Left hindlimb (tissue), 1 donor: ENCODE results near the gene COL27A1.

ENCODE experiments used
- DNase-seq: peaks from one replicate; pipeline ENCODE4 v3.0.0-alpha.2; 2018

The COL27A1 gene

DNA sequence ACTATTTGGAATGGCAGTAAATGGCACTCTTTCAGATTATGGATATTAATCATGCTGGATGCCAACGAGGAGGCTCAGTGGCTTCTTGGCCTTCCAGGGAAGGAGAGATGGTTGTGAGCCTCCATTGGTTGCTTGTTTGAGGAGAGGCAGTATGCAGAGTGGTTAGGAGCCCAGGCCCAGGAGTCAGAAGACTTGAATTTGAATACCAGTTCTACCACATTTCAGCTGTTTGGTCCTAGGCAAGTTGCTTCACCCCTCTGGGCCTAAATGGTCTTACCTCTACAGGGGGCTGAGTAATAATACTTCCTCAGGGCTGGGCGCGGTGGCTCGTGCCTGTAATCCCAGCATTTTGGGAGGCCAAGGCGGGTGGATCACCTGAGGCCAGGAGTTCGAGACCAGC is 52.5 kb downstream of the COL27A1 start:
- no peak for DNase-seq

DNA sequence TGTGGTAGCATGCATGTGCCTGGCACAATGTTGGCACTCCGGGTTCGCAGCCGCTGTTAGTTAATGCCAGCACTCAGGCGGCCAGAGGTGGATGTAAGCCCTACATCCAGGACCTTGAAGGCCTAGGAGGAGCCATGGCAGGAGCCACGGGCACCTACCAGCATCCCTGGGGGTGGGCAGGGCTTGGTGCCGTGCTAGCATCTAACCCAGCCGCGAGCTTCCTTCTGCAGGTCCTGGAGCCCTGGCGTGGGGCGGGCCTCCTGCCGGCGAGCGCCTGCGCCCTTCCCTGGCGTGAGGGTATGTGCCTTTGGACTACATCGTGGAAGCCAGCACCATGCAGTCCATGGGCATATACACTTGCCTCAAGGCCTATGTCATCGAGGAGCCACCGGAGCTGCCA is 53.8 kb downstream of the COL27A1 start:
- no peak for DNase-seq

DNA sequence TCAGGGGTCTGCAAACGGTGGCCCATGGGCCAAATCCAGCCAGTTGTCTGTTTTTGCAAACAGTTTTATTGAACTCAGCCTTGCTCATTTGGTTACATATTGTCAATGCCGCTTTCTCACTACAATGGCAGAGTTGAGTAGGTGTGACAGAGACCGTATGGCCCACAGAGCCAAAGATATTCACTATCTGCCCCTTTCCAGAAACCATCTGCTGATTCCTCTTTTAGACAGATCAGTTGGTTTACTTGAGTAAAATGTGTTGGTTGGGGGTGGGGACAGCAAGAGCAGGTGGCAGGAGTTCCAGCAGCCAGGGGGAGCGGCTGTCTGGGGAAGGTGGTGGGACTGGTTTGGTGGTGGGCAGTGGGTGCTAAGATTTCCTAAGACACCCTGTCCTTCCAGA is 54.8 kb downstream of the COL27A1 start:
- DNase-seq = no peak

DNA sequence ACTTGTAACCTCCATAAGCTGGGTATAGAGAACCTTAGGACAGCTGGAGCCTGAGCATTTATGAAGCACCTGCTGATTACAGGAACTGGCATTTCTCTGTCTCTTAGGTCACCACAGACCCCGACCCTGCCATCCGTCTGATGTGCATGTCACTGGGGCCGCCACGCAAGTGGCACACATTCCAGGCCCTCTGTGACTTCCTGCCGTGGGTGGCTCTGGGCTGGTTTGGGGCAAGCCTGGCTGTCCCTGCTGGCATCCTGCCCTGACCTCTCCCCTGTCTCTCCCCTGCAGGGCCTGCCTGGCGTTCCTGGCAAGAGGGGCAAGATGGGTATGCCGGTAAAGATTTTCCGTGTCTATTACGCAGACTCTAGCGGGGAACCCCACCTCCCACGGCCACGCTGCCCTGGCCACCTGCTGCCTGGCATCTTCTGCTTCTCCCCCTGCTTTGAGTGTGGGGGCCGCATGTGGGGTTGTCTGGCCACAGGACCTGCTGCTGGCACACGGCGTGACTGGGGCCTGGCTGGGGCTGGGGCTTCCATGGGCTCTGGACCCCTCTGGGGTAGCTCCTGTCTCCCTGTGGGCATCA is 55.4 kb downstream of the COL27A1 start:
- no peak for DNase-seq

DNA sequence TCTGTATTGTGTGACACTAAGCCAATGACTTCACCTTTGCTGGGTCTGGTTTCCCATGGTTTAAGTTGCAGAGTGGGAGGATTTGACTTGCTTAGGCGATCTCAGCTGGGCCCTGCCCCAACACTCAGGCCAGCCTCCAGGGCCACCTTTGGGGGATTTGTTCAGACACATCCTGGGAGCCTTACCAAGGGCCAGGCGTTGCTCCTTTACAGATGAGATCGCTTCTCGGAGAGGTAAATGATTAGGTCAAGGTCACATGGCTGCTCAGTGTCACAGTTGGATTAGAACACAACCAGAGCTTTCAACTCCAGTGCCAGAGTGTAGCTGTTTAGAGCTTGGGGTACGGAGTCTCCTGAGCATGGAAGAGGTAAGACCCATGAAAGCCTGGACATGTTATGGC is 57.5 kb downstream of the COL27A1 start:
- DNase-seq = no peak

DNA sequence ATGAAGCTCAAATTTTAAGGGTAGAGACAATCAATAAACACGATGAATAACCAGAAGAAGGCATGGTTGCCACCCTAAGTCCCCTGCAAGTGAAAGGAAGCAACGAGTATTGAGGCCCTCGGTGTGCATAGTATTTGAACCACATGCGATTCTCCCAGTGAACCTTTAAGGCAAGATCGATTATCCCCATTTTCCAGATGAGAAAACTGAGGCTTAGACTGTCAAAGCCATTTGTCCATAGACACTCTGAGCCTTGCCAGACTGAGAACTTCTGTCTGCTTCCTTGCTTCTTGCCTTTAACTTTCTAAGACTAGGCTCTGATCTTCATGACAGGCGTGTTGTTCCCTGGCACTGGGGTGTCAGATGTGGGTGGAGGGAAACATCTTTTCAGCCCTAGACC is 58.2 kb downstream of the COL27A1 start:
- no peak for DNase-seq

DNA sequence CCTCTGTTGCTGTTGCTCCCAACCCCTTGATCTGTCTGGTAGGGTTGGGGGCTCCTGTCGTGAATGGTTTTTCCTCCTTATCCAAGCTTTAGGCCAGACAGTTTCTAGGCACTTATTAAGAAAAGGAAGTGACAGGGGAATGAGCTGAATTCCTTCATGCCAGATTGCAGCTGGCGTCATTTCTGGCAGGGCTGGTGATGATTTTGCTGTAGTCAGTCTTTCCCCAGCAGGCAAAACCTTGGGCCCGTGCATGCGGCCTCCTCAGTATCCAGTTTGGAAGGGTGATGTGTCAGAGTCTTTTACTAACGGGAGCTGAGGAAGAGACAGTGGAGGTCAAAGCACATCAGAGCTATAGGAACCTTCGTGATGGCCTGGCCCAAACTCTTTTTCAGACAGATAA is 58.8 kb downstream of the COL27A1 start:
- DNase-seq = peak; percentile 70

DNA sequence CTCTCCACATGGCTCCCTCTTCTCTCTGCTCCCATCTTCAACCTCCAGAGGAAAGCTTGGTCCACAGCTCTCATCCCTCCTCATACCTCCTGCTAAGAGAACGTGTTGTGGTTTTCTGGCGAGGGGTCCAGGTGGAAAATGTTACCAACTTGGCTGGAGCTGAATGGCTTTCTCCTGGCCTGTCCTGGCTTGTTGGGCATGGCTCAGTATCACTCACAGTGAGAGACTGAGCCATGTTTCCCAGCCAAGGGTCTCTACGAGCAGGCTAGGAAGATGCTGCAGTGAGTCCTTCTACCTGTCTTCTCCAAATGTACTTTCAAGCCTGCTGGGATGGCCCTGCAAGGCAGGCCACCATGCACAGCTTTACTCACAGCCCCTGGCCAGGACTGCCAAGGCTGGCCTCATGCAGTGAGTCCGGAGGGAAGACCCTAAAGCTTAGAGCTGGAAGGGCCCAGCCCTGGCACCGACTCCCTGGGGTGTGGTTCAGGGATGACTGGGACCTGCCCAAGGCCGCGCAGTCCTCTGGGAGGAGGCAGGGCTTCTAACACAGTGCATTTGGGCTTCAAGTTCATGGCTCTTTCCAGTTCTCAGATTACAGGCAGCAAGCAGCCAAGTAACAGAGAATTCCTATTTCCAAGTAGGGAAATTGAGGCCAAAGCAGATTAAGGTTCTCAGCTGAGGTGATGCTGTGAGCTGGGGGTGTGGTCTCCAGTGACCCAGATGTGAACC is 59.5 kb downstream of the COL27A1 start:
- DNase-seq = no peak

DNA sequence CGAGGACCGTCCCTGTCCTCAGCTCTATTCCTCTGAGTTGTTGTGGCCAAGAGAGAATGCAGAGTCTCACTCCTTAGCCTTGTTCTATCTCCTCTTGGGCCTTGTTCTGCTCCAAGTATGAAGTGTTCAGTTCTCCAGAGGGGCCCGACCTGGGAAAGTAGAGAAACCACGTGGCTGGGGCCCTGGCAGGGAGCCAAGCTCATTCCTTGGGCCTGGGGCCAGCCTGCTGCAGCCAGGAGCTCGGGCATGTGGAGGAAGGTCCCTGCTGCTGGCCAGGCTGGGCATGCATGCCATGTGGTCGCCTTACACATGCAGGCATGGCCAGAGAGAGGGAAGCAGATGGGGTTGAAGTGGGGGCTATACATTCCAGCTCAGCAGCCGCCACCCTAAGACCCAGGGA is 60.7 kb downstream of the COL27A1 start:
- DNase-seq = peak; percentile 82

DNA sequence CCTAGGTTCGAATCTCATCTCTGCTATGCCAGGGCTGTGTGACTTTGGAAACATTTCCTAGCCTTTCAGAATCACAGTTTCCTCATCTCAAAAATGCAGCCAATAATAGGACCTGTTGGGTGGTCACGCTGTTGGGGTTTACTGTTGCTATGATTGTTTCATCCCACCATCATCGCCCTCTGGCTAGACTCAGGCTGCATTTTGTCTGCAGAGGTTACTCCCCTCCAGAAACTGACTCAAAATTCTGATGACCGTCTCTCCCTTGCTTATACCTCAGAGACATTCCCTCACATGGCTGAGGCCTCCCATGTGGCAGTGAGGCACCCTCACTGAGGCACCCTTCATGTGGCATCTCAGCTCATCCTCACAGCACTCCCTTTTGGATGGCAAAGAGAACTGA is 61.6 kb downstream of the COL27A1 start:
- no peak for DNase-seq

DNA sequence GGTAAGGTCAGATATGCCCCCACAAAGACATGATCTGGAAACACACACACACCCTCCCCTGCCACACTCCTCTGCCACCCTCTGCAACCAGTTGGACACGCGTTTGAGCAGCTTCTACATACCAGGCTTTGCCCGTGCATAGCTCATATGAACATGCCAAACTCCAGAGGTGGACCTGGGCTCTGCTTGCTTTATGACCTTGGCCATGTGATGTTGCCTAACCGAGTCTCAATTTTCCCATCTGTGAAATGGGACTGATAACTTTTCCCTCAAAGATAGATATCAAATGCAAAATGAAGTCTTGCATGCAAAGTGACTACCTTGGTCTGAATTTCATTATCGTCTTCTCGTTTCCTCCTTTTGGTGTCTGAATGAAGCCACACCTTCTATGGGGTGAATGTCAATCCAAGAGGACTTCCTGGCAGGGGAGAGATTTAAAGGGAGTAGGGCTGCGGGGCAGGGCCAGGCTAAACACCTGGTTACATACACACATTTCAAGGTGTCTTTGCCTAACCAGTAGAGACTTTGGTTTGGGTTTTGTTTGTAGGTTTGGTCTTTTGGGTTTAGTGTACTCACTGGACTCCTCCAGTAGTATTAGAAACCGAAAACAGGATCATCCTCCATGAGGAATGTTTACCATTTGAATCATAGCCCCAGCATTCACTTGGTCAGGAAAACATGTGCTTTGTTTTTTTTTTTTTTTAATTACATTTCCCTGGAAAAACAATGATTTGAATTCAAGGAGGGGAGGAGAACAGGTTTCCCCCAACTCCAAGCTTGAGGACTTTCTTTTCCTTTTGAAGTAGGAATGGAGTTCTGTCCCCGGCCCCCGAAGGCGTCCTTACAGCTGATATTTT is 63.2 kb downstream of the COL27A1 start:
- no peak for DNase-seq

DNA sequence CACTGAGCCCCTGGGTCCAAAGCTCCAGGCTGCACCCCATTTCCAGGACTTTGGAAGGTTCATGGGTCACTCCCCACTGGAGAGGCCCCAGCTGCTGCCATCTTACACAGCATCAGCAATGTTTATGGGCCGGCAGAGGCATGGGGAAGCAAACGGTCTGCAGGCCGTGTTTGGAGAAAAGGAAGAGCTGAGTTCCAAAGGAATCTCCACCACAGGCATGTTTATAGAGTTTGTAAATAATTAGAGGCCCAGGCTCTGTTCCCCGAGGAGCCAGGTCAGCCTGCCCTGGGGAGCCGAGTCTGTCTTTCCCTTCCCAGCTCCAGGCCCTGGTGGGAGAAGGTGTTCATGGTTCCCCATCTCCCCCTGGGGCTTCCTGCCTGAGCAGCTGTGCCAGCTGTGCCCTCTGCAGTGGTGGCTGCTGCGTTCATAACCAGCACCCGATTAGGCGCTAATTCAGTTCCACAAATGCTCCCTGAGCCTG is 64.8 kb downstream of the COL27A1 start:
- DNase-seq = no peak

DNA sequence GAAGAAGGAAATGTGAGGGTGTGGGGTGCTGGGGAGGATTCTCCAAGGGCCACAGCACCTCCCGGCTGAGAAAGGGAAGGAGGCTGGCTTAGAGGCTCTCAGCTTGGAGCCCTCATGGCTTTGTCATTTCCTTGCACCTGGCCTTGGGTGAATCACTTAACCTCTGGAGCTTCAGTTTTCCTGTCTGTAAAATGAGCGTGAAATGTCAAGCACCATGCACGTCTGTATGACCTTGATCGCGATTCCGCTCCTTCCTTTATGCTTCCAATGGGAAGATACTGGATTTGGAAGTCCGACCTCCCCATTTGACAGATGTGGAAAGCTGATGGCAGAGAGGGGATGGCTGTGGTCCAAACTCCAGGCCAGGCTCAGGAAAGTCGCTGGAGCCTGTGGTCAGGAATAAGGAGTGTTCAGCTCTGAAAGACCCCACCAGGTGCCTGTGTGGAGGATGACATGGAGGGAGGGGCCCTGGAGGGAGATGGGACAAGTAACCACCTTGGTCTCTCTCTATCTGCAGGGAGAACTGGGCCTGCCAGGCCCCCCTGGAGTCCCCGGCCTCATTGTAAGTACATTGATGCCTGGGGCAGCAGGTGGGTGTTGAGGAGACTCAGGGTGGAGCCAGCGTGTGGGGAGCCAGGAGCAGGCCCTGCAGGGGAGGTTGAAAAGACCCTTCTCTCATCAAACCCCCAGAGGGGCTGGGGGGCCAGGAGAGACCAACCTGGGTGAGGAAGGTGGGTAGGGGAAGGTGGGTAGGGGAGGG is 66.5 kb downstream of the COL27A1 start:
- no peak for DNase-seq

DNA sequence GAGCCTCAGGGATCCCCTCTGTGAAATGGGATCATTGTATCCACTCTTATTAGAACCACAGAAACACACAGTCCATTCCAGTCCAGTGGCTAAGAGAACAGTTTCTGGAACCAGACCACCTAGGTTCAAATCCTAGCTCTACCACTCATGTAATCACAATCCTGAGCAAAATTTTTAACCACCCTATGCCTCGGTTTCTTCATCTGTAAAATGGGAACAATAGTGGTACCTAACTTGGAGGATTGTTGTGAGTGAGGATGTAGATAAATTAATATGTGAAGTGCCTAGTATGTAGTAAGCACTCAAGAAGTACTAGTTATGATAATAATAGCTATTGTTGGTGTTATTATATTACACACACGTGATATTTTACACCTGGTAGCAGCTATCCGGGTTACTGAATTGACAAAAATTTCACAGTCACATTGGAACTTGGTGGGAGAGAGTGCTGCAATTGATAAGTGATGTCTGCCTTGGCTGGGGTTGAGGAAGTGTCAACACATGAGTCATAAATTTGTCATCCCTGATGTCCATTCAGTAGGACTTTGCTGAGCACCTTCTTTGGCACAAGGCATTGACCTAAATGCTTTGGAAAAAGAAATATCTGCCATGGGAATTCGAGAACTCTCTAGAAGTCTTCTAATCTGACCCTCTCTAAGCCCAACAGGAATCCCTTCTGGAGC is 68.4 kb downstream of the COL27A1 start:
- no peak for DNase-seq

DNA sequence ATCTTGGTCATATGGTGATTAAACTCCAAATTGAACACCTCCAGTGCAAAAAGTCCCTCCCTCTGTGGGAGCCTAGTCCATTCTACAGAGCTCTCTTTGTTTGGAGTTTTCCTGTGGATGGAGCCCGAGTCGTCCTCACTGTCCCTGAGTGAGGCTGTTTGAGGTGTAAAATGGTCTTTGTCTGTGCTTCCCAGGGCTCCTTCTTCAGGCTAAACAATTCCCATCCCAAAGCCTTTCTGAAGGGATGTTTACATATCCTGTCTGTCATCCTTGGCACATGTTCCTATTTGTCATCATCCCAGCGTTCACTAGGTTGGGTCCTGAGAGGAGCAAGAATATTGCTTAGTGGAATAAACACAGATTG is 68.9 kb downstream of the COL27A1 start:
- DNase-seq = no peak

DNA sequence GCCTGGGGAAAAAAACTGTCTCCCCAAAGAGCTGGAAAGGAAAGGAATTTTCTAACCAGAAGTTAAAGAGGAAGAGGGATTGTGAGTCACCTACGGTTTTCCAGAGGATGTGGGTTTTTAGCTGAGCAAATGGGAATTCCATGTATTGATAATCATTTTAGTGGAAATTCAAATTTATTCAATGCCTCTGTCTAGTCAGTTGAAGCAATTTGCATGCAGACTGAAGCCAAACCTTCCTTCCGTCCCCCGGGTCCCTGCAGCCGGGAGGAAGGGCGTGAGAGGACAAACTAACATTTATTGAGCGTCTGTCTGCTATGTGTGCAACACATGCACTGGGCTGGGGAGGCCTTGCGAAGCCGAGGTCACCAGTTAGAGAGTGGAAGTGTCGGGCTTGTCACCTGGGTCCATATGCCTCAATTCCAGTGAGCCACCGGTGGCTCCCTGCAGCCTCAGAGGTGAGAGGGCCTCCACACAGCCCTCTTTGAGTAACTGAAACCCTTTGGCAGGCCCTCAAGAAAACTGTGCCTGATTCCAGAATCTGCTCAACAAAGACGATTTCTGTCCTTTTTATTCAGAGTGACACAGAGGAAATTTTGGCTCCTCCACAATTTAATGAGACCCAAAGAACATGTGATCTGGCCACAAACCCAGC is 70.3 kb downstream of the COL27A1 start:
- peak; percentile 63 for DNase-seq

DNA sequence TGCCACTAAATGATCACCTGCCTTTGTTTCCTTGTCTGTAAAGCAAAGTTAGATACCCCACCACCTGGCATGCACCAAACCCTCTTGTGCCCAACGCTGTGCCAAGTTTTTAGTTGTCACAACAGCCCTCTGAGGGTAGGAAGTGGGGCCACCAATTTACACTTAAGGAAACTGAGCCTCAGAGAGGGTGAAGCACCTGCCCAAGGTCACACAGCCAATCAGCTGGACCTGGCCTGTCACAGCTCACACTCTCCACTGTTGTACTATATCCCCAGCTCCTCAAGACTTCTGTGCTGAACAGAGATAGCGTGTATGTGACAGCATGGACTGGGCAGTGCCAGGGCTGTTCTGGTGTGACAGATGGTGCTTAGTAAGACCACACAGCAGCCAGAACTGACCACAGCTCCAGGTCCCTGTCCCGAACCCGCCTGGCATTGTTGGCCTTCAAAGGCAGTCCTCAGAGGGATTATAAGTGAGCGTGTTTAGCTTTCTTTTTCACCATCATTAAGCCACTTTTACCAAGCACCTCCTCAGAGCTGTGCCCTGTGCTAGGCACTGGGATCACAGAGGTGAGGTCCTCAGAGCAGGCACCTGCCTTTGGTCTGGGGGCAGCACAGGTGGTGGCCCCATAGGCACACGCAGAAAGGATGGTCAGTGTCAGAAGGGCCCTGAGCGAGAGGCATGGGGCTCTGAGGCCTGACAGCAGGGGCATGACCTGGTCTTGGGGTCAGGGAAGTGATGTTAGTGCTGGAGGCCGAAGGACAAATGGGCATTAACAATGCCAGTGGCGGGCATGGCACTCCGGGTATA is 71.1 kb downstream of the COL27A1 start:
- no peak for DNase-seq

DNA sequence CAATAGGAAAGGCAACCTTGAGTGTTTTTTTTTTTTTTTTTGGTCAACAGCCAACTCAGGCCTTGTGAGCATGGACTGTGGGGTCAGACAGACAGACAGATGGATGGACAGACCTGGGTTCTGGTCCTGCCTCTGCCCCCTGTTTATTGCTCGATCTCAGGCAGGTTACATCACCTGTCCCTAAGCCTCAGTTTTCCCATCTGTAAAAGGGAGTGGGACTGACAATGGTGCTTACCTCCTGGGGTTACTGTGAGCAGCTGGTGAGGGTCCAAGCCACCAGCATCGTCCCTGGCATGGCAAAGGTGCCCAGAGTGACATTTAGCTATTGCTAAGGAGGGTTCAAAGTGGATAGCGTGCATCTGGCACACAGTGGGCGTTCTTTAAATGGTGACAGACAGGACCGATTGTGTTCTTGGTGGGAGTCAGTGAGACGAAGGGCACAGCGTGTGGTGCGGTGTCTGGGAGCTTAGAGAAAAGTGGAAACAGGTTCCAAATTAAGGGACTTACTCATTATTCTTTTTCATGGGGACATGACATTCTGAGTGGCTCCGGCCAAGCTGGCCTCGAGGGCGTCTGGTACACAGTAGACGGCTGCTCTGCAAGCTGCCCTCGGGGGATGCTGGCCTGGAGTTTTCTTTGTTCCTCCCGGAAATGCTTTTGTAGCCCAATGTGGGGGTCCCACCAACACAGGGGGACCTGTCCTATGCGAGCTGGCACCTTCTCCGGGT is 72.1 kb downstream of the COL27A1 start:
- no peak for DNase-seq

DNA sequence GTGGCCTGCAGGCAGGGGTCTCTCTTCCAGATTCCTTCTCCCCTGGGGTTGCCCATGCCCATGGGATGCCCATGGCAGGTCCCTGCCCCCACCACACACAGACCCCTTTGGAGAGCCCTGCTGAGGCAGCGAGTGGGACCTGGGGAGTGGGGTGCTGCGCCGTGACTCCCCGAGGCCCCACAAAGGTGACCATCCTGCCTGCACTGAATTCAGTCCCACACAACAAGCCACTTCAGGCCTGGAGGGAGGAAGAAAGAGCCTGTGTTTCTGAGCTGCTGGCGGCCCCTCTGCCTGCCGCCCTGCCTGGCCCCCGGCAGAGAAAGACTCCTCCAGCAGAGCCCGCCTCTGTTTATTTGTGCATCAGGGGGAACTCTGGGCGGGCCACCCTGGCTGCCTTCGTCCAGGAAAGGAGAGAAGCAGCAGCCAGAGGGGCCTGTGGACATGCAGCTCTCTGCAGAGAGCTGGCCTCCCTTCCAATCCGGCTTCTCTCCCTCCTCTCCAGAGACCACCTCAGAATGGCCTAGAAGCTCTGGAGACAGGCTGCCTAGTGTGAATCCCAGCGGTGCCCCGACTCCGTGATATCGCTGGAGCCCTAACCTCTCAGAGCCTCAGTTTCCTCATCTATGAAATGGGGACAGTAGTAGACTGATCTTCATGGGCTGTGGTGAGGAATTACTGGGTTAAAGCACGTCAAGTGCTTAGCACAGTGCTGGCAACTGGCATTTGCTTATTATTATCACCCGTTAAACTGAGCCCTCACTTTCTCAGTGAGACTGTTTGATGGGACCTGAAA is 72.9 kb downstream of the COL27A1 start:
- DNase-seq = no peak

DNA sequence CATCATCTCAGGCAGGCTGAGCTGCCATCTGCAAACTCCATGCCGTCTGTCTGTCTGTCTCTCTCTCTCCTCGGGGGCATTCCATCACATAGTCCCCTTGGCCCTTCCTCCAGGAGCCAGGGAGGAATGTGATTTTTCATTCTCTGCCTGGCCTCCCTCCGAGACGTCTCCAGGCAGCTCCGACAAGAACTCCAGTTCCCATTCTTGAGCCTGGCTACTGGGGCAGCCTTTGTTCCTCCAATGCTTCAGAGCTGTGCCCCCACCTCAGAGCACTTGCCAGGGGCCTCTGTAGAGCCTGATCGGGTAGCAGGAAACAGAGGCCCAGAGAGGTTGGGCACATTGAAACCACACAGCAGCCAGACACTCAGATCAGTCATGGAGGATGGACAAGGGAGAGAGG is 74.0 kb downstream of the COL27A1 start:
- DNase-seq = no peak
